HCT116 (cell line): ENCODE results near the gene FOXK2.

Experiments used
- CBX3 ChIP-seq: IDR thresholded peaks from 2 replicates; pipeline ENCODE4 v1.6.1; 2012; ENCODE audit warnings: low read depth
- EZH2 ChIP-seq: fragments of 200-600 bp; sonication (generic); IDR thresholded peaks from 2 replicates; pipeline ENCODE4 v1.6.1; 2017; ENCODE audit warnings: antibody characterized with exemption, mixed run types
- FOSL1 ChIP-seq: IDR thresholded peaks from 2 replicates; pipeline ENCODE4 v1.6.1; 2012; ENCODE audit warnings: low read depth
- POLR2A ChIP-seq: IDR thresholded peaks from 2 replicates; pipeline ENCODE4 v1.7.0; 2011; ENCODE audit warnings: borderline replicate concordance; ENCODE audit not compliant: insufficient read depth, insufficient read length; ENCODE audit errors: extremely low read depth
- POLR2AphosphoS5 ChIP-seq: IDR thresholded peaks from 2 replicates; pipeline ENCODE4 v1.6.1; 2011; ENCODE audit warnings: mild to moderate bottlenecking, low read depth, low read length, moderate library complexity
- RAD21 ChIP-seq: IDR thresholded peaks from 2 replicates; pipeline ENCODE4 v1.6.1; 2012; ENCODE audit warnings: low read depth, mild to moderate bottlenecking
- YY1 ChIP-seq: IDR thresholded peaks from 2 replicates; pipeline ENCODE4 v1.6.1; 2011; ENCODE audit warnings: low read length, low read depth, moderate library complexity, mild to moderate bottlenecking; ENCODE audit not compliant: insufficient replicate concordance; ENCODE audit errors: extremely low read depth
- ZFX ChIP-seq: fragments of 450-650 bp; IDR thresholded peaks from 2 replicates; pipeline ENCODE4 v1.6.1; 2017
- TF ChIP-seq, protein P1 (sequence below), 3 experiments: fragments of 200-600 bp in 1 of 3; sonication (generic) in 1 of 3; IDR thresholded peaks in 2 of 3; conservative IDR thresholded peaks in 1 of 3; 2 replicates each; pipeline ENCODE4 v1.5.1; 2012 to 2017; ENCODE audit warnings: low read depth in 2 of 3, low read length in 2 of 3, antibody characterized with exemption in 1 of 3, borderline replicate concordance in 1 of 3, control low read depth in 1 of 3, mild to moderate bottlenecking in 1 of 3, mixed read lengths in 1 of 3, mixed run types in 1 of 3, moderate library complexity in 1 of 3; ENCODE audit not compliant: insufficient read depth in 1 of 3

DNA sequence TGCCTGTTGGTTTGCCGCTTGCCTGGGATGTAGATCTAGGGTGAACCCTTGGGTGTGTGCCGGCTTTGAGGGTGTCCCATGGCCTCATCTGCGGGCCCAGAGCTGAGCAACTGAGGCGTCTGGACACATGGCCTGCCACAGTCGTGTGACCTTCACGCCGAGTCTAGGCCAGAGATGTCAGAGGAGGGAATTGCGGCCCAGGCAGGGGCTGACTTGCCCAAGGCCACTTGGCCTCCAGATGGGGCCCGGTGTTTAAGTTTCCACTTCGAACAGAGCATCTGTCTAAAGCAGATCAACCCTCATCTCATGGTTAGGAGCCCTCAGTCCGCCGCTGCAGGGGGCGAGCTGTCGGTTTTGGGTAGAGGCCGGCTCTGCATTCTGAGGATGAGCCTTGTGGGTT lies 28.0 kb upstream of the FOXK2 start:
- TF ChIP-seq POLR2A (no peak), POLR2AphosphoS5 (no peak), RAD21 (no peak), ZFX (no peak), YY1 (no peak), EZH2 (no peak), FOSL1 (no peak), CBX3 (no peak)
- TF ChIP-seq, protein P1, sequence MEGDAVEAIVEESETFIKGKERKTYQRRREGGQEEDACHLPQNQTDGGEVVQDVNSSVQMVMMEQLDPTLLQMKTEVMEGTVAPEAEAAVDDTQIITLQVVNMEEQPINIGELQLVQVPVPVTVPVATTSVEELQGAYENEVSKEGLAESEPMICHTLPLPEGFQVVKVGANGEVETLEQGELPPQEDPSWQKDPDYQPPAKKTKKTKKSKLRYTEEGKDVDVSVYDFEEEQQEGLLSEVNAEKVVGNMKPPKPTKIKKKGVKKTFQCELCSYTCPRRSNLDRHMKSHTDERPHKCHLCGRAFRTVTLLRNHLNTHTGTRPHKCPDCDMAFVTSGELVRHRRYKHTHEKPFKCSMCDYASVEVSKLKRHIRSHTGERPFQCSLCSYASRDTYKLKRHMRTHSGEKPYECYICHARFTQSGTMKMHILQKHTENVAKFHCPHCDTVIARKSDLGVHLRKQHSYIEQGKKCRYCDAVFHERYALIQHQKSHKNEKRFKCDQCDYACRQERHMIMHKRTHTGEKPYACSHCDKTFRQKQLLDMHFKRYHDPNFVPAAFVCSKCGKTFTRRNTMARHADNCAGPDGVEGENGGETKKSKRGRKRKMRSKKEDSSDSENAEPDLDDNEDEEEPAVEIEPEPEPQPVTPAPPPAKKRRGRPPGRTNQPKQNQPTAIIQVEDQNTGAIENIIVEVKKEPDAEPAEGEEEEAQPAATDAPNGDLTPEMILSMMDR (IDR thresholded peaks at IDR 0.05 in 2 of 3, conservative IDR thresholded peaks at IDR 0.05 in 1 of 3; ENCODE audit: borderline replicate concordance in 1 of 3, insufficient read depth in 1 of 3, low read depth in 2 of 3, low read length in 2 of 3): no peak
